Caki2 (cell line): ENCODE results near the gene PHTF1. TPM values are rescaled to one million over a fixed set of nuclear protein-coding genes. Genes with fewer than 3 reads are reported as not detected.
"Not testable (repeated sequence)": the region's sequence is repeated elsewhere in the genome, so short reads cannot be mapped to it uniquely, and the experiment has no call there.

Experiments used
- DNase-seq: peaks from one replicate; pipeline ENCODE4 v3.0.0-alpha.2; 2015; ENCODE audit warnings: low read depth
- in situ Hi-C: cut with HindIII; loops from 2 replicates; pipeline ENCODE4 v1.10.0; 2016; ENCODE audit warnings: low sequenced_read_pairs, low pct_unique_long_range_greater_than_20kb, mixed read lengths
- total RNA-seq: library from RNA; depleted of rRNA; stranded (reverse); fragments of >200 nt; shearing (Covaris generic); gene quantifications from 2 replicates; pipeline ENCODE4 v1.2.3, GENCODE V29; 2014; ENCODE audit warnings: low replicate concordance

The PHTF1 gene
- total RNA-seq, 1 experiment from 2014 or later: 21.2 TPM

GRCh38 chr1:113747376-113747775 is 11.9 kb downstream of the PHTF1 start:
- in situ Hi-C loops: no loop called here
- DNase-seq: no peak

GRCh38 chr1:113745425-113745824 is 13.9 kb downstream of the PHTF1 start:
- in situ Hi-C loops: no loop called here
- no peak for DNase-seq

DNA sequence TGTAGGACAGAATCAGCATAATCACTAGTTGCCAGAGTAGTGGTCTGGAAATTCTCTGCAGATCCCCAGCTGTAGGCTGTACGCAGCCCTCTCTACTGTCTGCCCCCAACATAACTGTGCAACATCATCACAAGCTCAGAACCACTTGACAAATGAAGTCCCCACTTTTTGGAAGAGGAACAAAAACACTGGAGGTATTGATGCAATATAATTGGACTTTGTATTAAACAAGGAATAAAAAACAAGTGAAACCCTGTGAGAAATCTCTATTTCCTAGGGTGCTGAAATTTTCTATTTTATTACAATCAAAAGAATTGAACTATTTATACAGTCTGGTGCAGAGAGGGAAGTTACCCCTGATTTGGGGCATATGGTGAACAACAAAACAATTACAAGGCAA is 15.2 kb downstream of the PHTF1 start:
- DNase-seq: no peak
- in situ Hi-C loops: no loop called here

- DNase-seq: no peak
- in situ Hi-C loops: no loop called here
Measured at GRCh38 chr1:113742515-113742914, 16.8 kb downstream of the PHTF1 start.

GRCh38 chr1:113734357-113735055 is 24.8 kb downstream of the PHTF1 start:
- in situ Hi-C loops: no loop called here
- DNase-seq: no peak

DNA sequence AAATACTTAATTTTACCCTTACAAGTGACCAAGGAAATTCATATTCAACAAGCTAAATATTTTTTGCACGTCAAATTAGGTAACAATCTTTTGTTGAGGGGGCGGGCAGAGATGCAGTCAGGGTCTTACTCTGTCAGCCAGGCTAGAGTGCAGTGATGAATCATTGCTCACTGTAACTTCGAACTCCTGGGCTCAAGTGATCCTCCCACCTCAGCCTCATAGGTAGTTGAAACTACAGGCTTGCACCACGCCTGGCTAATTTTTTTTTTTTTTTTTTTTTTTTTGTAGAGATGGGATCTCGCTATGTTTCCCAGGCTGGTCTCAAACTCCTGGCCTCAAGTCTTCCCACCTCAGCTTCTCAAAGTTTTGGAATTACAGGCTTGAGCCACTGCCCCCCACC is 26.5 kb downstream of the PHTF1 start:
- in situ Hi-C loops: no loop called here
- DNase-seq: no peak

- in situ Hi-C loops: no loop called here
- DNase-seq: no peak
Measured at GRCh38 chr1:113721010-113721409, 38.3 kb downstream of the PHTF1 start.

DNA sequence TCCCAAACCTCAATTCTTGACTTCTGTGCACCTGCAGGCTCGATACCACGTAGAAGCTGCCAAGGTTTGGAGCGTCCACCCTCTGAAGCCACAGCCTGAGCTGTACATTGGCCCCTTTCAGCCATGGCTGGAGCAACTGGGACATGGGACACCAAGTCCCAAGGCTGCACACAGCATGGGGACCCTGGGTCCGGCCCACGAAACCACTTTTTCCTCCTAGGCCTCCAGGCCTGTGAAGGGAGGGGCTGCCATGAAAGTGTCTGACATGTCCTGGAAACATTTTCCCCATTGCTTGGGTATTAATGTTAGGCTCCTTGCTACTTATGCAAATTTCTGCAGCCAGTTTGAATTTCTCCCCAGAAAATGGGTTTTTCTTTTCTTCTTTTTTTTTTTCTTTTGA is 40.7 kb downstream of the PHTF1 start:
- in situ Hi-C loops, DNase-seq: not testable (repeated sequence)

- in situ Hi-C loops: not testable (repeated sequence)
Measured at GRCh38 chr1:113717506-113717905, 41.8 kb downstream of the PHTF1 start.

GRCh38 chr1:113714606-113715269 is 44.5 kb downstream of the PHTF1 start:
- no peak for DNase-seq
- in situ Hi-C loops: no loop called here

More at GRCh38 chr1:113717506-113717905, 41.8 kb downstream of the PHTF1 start:
- DNase-seq: not testable (repeated sequence)

- DNase-seq: no peak
- in situ Hi-C loops: no loop called here
Measured at GRCh38 chr1:113701429-113701828, 57.9 kb downstream of the PHTF1 start.

GRCh38 chr1:113694910-113695309 is 64.4 kb downstream of the PHTF1 start:
- DNase-seq: no peak
- in situ Hi-C loops: no loop called here

DNA sequence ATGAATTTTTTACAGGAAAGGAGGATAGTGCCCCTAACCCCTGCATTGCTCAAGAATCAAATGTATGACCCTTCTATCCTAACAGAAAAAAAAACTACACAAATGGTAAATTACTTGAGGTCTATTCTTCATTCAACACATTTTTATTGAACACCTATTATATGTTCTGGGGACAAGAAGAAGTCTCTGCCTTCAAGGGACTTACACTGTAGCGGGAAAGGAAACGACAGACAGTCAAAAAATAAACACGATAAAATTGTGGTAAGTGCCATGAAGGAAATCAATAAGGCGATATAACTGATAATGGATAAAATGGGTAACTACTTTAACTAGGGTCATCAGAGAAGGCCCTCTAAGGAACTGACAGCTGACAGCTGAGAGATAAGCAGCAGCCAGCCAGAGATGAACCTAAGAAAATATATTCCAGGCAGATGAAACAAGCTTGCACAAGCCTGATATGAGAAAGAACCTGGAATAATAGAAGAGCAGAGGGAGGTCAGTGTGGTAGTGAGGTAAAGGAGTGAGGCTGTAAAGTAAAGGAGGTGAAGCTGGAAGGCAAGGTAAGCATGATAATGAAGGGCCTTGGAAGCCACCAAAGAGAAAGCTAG is 66.4 kb downstream of the PHTF1 start:
- in situ Hi-C loops: no loop called here

DNA sequence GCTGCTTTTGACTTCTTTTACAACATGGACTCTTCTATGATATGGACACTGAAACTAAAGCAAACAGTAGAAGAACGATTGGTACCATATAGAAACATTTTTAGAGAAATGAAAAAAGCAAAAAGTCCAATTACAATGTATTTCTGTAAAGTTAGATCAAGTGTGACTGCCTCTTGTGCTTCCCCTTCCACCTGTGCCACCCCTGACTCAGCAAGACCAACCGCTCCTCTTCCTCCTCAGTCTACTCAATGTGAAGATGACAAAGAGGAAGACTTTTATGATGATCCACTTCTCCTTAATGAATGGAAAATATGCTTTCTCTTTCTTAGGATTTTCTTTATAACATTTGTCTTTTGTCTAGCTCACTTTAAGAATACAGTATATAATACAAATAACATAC is 66.9 kb downstream of the PHTF1 start:
- in situ Hi-C loops: no loop called here
- DNase-seq: no peak

More for the DNA sequence above, 66.4 kb downstream of the PHTF1 start:
- DNase-seq: no peak

DNA sequence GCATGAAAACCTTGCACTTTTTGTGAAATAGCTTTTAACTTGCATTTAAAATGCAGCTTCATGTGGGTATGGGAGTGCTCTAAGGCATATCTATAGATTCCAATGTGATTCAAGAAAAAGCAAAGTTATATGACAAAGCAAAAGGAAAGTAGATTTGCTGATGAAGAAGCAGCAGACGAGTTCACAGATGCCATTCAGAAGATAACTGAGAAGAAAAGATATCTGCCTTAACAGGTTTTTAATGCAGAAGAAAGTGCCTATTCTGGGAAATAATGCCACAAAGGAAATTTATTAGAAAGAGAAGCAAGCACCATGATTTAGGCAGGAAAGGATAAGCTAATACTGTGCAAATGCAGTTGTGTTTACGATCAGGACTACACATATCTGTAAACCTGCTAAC is 68.1 kb downstream of the PHTF1 start:
- in situ Hi-C loops: no loop called here
- no peak for DNase-seq

- in situ Hi-C loops: no loop called here
- DNase-seq: no peak
Measured at GRCh38 chr1:113686891-113687618, 72.2 kb downstream of the PHTF1 start.

- in situ Hi-C loops: no loop called here
- DNase-seq: no peak
Measured at GRCh38 chr1:113684153-113684541, 75.1 kb downstream of the PHTF1 start.

DNA sequence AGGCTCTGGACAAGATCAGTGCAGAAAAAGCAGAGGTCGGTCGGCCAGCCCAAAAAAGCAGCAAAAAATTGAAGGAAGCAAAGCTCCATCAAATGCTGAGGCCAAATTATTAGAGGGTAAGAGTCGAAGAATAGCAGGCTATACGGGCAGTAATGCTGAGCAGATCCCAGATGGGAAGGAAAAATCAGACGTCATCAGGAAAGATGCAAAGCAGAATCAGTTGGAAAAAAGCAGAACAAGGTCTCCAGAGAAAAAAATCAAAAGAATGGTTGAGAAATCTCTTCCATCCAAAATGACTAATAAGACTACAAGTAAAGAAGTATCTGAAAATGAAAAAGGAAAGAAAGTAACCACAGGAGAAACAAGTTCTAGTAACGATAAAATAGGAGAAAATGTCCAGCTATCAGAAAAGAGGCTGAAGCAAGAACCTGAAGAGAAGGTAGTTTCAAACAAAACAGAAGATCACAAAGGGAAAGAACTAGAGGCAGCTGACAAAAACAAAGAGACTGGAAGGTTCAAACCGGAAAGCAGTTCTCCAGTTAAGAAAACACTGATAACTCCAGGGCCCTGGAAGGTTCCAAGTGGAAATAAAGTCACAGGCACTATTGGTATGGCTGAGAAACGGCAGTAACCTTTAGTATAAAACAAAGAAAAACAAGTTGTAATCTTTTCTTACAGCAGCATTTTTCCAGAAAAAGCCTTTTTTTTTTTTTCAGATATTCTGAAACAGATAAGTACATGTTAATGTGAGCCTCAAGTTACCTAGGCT is 75.7 kb downstream of the PHTF1 start:
- no peak for DNase-seq
- in situ Hi-C loops: no loop called here
